Right ventricle myocardium inferior (tissue), 1 donor: ENCODE data around the gene IKZF1. TPM values are rescaled to one million over a fixed set of nuclear protein-coding genes. Genes with fewer than 3 reads are reported as not detected.

Source experiments
- ATAC-seq: fragments of 200-7000 bp; cut with Tn5 transposase; one replicate; pipeline ENCODE4 v1.9.1; 2020; ENCODE audit warnings: mild to moderate bottlenecking, moderate library complexity
- DNase-seq: peaks from one replicate; pipeline ENCODE4 v3.0.0; 2021; ENCODE audit errors: missing footprints
- intact Hi-C: fragments of 100-400 bp; cut with DNase I; formaldehyde crosslinking; loops from one replicate; pipeline ENCODE4 v1.11.0; 2022
- long read RNA-seq: library from polyadenylated mRNA; unstranded; transcript quantifications from one replicate; pipeline ENCODE4 v2.0.0, GENCODE V29; 2021
- total RNA-seq: library from RNA; stranded (reverse); fragmentation: NEBNext Ultra II Directional; extraction: Animal tissue kit (Norgen Biotek cat#: 25700); gene quantifications from one replicate; pipeline ENCODE4 v1.2.1, GENCODE V29; 2021
- donor health status: DM: no; HTN: yes; CAD: no; lungs with severe emphysema.

IKZF1 gene
- total RNA-seq: 3.5 TPM
- long read RNA-seq: 0 reads

DNA sequence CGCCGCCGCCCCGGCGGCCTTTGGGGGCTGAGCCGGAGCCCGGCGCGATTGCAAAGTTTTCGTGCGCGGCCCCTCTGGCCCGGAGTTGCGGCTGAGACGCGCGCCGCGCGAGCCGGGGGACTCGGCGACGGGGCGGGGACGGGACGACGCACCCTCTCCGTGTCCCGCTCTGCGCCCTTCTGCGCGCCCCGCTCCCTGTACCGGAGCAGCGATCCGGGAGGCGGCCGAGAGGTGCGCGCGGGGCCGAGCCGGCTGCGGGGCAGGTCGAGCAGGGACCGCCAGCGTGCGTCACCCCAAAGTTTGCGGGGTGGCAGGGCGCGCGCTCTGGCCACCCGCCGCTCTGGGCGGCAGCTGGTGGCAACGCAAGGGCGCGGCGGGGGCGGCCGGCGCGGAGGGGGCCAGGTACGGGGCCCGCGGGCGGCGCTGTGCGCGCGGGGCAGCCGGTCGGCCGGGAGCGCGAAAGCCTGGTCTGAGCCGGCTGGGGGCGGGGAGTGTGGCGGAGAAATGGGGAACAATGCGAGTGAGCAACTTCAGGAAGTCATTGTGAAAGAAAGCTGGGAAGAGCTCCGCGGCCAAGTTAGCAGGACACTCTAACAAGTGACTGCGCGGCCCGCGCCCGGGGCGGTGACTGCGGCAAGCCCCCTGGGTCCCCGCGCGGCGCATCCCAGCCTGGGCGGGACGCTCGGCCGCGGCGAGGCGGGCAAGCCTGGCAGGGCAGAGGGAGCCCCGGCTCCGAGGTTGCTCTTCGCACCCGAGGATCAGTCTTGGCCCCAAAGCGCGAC lies at the start of gene IKZF1:
IKZF1 (plus strand) TSS at position 588 of the 782 bp plus-strand sequence. CDS start 14,346 bp downstream, outside the sequence.
- ATAC-seq (peak; percentile 67), DNase-seq (peak; percentile 94)
- intact Hi-C loops: no loop called here

DNA sequence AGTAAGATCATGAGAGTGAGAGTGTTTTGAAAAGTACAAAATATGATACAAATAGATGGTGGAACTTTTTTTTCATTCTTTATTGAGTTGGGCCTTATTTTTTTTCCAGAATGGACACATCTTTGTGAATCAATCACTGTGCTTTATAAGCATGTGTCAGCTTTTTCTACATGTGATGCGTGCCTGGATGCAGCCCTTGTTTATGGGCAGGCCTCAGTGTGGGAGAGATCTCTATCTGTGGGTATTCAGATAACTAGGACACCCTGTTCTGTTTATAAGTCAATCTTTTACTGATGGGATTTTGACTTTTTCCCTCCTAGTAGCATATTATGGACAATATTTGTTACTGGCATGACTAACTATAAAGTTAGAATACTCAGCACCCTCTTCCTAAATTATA lies 42.9 kb upstream of the IKZF1 start:
- ATAC-seq (no peak), DNase-seq (no peak)
- intact Hi-C loops: no loop called here

DNA sequence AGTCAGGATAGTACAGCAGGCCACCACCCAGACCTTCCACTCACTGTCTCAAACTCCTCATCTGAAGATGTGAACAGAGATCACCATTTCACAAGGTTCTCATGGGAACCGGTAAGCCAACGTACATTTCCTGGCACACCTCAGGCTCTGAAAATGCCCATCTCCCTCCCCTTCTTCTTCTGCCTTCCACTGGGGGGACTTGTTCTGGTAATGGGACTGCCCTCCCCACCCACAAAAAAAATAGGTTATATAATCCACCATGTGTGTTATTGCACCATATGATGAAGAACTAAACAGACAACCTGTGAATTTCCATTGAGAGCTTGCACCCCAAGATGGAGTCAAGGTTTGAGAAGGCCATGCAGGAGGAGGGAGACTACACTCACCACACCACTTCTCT lies 42.1 kb upstream of the IKZF1 start:
- intact Hi-C loops: no loop called here
- ATAC-seq (no peak), DNase-seq (no peak)

DNA sequence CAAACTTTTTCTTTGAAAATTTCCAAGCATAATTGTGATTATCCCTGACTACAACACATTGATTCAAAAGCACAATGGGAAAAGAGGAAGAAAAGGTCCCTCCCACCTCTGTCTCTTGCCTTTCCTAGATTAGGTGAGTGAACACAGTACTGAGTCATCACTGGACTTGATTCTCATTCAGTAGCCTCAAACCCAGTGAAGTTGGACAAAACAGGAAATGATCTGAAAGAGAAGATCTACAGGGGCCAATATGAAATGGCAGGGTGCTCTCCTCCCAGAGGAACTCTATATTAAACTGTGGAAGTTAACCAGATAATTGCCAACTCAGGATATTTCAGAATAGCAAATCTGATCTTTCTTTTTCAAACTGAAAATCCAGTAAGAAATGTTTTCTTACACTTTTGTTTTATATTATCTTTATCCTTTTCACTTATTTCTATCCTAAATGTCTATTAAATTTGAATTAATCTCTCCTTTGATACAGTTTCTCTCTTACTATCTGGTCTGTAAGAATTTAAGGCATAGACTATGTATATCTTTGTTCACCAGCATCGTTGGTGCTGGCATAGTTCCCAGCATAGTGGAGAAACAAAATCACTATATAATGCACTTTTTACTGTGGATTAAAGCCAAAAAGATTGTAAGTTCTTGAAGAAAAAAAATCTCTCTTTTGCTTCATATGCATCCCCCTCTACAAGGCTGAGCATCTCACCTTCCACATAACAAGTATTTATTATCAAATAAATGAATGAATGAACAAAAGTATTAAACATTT lies 41.4 kb upstream of the IKZF1 start:
- no peak for ATAC-seq
- DNase-seq: no peak
- intact Hi-C loops: no loop called here

DNA sequence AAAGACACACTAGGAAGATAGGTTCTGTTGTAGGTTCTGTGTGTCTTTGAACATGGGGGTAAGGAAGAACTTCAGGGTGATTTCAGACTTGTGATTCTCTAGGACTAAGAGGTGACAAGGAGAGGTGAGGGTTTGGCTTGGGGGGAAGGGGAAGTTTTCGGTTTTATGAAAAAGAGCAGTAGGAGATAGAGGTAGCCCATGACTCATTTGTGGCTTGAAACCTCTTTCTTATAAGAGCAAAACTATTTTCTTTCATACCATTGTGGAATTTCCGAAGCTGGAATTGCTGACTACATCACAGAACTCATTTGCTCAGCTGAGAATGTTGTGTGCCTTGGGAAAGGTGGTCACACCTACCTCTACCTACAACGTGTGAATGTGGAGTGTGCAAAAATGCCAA lies 39.6 kb upstream of the IKZF1 start:
- intact Hi-C loops: loop anchor here (2.0 kb wide), 1 partner anchor 38 kb away; no protein-coding TSS in a partner anchor
- no peak for ATAC-seq
- DNase-seq: no peak

DNA sequence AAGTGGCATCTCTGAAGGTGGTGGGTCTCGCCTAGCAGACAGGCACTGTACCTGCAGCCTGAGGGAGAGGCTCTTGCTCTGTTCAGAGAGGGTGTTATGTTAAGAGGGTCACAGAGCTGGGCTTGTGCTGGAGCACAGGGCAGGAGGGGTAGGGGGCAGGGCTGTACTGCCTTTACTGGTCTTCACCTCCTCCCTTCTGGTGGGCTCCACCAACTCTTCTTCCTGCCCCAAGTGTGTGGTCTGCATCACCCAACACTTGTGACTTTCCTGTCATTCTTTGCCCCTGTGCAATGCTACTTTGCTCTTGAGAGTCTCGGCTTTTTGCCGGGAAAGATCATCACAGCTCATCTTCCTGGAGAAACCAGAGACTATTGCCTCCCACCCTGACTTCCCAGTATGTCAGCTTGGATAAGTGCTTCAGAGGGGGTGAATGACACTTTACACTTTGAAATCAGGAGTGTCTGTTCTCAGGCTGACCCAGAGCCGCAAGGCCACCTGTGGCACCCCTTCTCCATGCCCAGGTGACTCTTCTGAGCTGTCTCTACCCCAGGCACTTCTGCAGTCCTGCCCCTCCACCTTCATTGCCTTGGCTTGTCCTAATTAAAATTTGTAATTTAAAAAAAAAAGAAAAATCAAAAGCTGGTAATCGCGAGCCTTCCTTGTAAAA lies 38.4 kb upstream of the IKZF1 start:
- ATAC-seq: no peak

DNA sequence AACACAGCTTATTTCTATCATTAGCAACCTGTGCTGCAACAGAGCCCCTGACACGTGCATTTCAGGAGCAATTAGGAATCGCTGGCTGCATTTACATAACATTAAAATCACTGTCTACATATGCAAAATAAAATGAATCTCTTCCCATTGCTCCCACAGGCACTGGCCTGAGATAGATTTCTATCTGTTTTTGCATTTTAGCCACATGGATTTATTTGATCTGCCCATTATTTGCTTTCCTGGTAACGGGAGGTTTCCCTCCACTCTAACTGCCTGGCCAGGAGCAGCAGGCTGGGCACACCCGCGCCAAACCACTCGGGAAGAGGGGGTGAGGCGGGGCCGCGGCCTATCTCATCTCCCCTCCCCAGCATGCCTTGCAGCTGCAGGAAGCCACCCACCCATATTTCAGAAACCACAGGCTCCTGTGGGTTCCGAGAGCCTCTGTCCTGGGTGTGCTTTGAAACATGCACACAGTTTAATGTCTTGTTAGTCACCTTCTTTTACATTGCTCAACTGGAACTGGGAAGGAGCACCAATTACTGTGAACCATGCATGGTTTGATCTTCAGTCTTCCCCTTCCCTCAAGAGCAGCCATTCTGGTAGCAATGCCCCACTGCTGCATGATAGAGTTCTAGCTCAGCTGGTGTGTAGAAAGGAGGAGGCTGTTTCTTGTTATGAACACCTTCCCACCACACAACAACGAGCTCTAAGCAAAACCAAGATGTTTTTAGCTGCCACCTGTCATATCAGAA lies 37.7 kb upstream of the IKZF1 start:
- ATAC-seq: peak; percentile 63
- intact Hi-C loops: no loop called here
- DNase-seq: no peak

More for the DNA sequence above, 38.4 kb upstream of the IKZF1 start:
- intact Hi-C loops: loop anchor here (2.0 kb wide), 1 partner anchor 39 kb away; no protein-coding TSS in a partner anchor
- DNase-seq: no peak

DNA sequence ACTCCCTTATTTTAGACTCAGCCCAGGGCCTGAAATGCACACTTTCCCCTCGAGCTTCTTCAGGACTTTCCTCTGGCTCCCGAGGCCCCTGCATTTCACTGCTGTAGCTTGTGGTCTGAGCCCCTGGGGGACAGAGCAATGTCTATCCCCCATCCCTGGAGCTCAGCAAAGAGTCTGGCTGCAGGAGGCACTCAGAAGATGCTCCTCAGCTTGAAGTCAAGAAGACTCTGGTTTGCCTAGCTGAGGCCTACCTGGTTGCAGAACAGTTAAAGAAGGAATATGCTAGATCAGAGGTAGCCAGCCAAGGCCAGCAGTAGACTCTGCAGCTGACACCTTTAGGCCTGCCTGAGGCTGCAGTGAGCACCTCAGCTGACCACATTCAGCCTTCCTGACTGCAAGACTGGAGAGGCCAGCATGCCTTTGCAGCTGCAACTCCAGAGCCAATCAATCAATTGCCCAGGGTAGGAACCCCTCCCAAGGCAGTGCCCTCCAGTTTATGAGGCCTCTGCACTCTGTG lies 36.9 kb upstream of the IKZF1 start:
- no peak for DNase-seq

DNA sequence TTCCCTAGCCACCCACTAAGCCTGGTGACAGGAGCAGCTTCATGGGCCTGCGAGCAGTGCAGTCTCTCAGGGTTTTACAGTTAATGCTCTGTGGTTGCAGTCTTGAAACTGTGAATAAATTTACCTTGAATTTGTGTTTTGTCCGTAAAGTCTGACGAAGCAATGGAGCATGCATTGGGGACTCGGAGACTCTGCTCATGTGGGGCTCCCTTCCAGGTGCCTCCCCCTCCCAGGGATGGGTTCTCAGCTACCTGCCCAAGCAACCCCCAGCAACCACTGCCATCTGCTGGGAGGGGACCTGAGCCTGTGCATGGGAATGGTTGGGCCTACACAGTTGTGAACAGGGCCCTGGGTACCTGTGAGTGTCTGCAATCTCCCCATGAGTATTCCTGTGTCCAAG lies 36.3 kb upstream of the IKZF1 start:
- ATAC-seq: no peak
- DNase-seq: no peak
- intact Hi-C loops: no loop called here

More for the DNA sequence above, 36.9 kb upstream of the IKZF1 start:
- intact Hi-C loops: no loop called here
- no peak for ATAC-seq

DNA sequence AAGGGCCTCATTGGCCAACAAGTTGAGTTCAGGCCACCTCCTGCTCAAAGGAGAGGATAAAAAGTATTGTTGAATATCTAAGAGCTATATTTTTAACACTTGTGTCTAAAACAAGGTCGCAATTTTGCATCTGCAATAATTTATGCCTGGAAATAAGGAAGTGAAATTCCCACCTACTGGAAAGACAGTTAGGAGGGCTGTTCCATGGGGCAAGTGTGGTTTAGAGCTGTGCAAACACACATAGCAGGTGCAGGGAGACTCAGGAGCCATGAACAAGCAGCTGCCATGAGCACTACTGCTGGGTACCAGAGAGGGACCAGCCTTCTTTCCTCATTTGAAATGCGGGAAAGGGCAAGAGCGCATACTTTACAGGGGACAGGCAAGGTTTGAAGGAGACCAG lies 35.5 kb upstream of the IKZF1 start:
- intact Hi-C loops: no loop called here
- no peak for DNase-seq
- ATAC-seq: no peak

DNA sequence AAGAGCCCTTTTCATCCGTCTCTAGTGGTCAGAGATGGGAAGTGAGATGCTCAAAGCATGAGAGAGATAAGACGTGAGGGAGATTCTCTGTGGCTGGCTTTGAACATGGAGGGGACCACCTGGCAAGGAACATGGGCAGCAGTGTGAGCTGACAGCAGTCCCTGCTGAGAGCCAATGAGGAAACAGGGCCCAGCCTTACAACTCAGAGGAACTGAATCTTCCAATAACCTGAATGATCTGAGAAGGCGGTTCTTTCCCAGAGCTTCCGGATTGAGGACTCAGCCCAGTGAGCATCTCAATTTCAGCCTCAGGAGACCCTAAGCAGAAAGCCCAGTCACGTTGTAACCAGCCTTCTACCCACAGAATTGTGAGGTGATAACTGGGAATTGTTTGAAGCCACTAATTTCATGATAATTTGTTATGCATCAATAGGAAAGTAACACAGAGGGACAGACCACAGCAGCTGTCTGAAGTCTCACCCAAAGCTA lies 33.9 kb upstream of the IKZF1 start:
- no peak for DNase-seq
- no peak for ATAC-seq
- intact Hi-C loops: no loop called here

DNA sequence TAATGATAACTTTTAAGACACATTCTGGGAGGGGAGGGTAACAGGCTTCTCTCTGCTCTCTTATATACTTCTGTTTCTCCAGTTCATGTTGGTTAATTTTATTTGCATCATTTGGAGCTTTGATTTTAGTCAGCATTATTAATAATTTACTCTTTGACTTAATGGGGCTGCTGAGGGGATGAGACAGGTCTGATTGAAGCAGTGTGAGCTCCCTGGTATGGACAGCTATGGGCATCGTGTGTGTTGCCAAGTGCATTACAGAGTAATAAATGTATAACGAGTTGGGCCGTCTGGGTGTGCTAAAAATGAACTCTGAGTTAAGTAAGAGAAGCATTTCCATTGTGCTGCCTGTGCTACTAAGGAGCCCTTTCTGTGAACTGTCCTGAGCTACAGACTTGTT lies 31.7 kb upstream of the IKZF1 start:
- DNase-seq (no peak), ATAC-seq (no peak)
- intact Hi-C loops: no loop called here

DNA sequence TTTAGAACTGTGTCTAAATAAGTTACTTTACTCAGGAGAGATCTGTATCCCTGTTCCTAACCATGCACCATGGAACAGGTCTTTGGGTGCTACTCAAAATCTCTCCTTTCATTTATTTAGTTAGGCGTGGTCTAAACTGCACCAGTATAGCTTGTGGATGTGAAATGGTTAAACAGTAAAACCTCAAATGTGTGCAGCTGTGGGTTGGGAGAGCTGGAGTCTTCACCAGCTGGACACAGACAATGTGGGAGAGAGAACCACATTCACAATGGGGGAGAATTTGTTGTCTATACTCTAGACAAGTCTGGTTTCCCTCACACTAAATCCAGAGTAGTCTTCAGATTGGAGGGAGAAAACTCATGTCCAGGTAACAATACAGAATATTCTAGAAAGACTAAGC lies 31.2 kb upstream of the IKZF1 start:
- intact Hi-C loops: no loop called here
- DNase-seq: no peak
- ATAC-seq: no peak

DNA sequence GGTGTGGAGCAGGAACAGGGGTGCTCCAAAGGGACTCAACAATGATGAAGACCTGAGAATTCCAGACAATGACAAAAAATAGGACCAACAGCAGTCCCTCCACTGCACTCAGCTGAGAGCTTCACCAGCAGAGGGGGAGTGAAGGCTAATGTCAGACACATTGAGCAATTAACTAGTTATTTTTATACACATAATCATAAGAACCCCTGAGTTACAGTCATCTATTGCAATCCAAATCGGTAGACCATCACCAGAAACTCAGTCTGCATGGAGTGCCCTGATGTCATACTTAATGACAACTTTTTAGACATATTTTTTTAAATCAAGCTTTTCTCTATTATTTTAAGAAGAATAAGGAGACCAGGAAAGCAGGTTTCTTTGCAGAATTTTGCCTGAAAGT lies 30.6 kb upstream of the IKZF1 start:
- ATAC-seq: no peak
- intact Hi-C loops: no loop called here

DNA sequence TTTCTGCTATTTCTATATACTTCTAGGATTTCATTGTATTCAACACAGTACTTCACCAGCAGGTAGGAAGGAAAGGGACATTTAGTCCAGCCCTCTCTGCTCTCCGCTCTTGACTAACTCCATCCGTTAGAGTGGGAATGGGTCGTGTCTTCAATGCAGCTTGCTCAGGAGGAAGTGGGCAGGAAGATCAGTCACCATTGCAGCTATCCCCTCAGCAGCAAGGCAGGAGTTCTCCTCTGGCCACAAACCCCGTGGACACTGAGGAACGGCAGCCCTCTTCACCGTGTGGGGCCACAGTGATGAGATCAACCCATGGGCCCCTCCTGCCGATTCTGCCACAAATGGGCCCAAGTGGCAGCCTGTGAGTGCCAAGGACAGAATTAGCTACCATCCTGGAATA lies 30.2 kb upstream of the IKZF1 start:
- DNase-seq (no peak), ATAC-seq (no peak)
- intact Hi-C loops: no loop called here

More for the DNA sequence above, 30.6 kb upstream of the IKZF1 start:
- DNase-seq: no peak

DNA sequence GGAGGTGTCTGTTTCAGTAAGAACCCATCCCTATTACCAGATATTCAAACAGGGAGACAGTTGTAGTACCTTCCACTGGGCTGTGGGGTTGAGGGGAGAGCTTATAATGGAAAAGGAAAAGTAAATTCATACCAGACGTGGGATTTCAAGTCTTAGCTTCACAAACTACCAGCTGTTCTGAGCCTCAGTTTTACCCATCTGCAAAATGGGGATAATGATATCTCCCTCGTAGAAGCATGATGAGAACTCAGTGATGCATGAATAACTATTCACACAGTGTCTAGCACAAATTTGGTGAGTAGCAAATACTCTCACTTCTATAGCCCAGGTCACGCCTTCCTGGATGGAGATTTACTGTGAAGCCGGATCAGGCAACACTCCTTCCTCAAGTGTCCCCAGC lies 29.1 kb upstream of the IKZF1 start:
- DNase-seq (no peak), ATAC-seq (no peak)
- intact Hi-C loops: no loop called here

DNA sequence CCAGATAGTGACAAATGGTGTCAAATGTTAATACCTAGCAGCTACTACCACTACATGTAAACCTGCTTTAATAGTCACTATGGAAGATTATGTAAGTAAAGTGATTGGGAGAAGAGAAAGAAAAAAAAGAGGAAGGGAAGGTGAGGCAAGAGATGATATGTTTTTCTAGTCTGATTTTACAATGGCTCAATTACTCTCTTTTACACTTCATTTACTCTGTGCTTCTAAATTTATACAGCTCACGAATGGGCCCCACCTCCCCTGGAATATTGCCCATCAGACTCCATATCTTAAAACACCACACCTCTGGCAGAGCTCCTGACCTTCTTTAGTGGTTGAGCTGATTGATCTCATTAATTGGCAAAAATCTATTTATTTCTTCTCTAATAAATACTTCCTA lies 28.0 kb upstream of the IKZF1 start:
- DNase-seq (no peak), ATAC-seq (no peak)

DNA sequence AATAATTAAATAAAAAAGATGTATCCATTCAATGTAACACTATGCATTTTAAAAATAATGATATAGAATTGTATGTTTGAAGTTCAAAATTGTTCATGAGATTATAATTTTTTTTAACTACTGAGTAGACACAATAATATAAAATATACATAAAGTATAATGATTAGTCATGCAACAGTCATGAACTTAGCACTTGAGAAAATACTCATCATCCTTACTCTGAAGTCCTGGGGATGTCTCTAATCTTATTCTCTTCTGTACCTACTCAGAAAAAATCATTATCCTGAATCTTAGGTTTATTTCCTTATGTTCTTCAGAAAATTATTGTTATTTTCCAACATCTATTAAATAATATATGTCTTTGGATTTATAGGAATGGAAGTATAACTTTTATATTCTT lies 26.4 kb upstream of the IKZF1 start:
- ATAC-seq: no peak
- DNase-seq: no peak
- intact Hi-C loops: no loop called here

More for the DNA sequence above, 28.0 kb upstream of the IKZF1 start:
- intact Hi-C loops: no loop called here
